Stimulated activated CD4-positive, alpha-beta T cell treated with anti-CD3 and anti-CD28 coated beads, Interleukin-2, amount 100 ng/mL, for 24 hours (primary cell): ENCODE data around the gene CNIH3.

ENCODE experiments used
- DNase-seq, 2 donors: peaks; one replicate each; pipeline ENCODE4 v3.0.0-alpha.2; 2020

CNIH3 gene

GRCh38 chr1:224782281-224783000, 166.3 kb downstream of the CNIH3 start:
- no peak for DNase-seq

GRCh38 chr1:224783006-224783651, 167.0 kb downstream of the CNIH3 start:
- DNase-seq = no peak

DNA sequence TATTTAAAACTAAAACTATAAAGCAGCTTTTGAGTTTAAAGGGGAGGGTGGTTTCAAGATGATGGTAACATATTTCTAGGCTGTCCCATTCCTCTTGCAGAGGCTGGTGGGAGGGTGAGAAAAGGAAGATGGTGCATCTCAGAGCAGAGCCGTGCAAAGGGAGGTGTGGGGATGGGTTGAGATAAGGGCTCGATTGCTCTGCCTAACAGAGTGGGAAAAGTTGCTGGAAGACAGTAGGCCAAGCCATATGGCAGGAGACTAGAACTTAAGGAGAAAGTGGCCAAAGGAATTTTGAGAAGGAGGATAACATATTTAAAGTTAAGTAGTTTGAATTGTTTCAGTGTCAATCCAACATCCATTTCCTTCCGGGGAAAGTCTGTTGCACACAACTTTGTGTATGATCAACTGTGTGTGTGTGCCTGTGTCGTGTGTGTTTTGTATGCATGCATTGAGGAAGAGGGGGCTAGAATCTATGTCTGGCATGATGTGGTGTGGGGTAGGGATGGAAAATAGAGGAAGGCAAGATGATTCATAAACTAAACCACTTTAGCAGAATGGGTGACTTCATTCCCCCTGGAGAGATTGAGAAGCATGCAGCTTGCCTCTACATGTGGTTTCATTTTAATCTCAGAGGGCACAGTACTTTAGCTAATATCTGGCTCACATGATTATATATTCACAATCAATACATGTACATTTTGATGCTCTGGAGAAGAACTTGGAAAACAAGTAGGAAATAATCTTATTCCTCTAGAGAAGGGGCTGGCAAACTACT, 168.3 kb downstream of the CNIH3 start:
- no peak for DNase-seq

DNA sequence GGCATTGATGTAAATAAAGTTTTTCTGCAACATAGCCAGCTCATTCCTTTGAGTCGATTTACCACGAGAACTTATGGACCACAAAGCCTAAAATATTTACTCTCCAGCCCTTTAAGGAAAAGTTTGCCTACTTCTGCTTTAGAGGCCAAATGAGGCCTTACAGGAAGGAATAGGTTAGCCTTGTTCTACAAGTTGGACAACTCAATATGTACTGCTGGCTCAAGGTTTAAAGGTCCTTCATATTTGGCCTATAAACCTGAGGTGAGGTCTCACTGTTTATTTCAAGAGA, 168.9 kb downstream of the CNIH3 start:
- no peak for DNase-seq

- DNase-seq = no peak
These were observed 169.5 kb downstream of the CNIH3 start for GRCh38 chr1:224785622-224786021.

DNA sequence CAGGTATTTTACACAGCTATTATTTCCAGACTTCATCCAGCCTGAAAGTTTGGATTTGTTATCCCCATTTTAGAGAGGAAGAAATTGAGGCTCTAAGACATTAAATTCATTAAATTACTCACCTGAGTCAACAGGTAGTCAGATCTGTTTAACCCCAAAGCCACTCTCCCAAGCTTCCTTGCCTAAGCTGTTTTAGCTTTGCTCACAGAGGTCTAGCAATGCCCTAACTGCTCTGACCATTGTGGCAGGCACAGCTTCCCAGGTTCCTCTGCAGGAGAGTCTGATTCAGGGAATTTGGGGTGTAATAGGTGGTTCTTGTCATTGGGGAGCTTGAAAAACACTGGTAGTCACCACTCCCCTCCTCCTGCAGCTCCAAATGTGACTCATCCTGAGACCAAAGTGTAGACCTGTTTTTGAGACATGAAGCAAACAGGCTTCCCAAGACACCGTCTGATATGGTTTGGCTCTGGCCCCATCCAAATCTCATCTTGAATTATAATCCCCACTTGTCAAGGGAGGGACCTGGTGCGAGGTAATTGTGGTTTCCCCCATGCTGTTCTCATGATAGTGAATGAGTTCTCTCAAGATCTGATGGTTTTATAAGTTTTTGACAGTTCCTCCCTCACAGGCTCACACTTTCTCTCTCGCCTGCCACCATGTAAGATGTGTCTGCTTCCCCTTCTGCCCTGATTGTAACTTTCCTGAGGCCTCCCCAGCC, 170.6 kb downstream of the CNIH3 start:
- DNase-seq = no peak

GRCh38 chr1:224789311-224789710, 173.2 kb downstream of the CNIH3 start:
- DNase-seq = no peak
